K562 (cell line): Measurements from ENCODE around the gene C1QTNF5. TPM values are rescaled to one million over a fixed set of nuclear protein-coding genes. Genes with fewer than 3 reads are reported as not detected.

Source experiments
- ADNP ChIP-seq: fragments of 200-800 bp; sonication (Bioruptor generic); IDR thresholded peaks from 2 replicates; pipeline ENCODE4 v1.6.1; 2016; ENCODE audit warnings: missing genetic modification characterization, missing compliant biosample characterization
- CBX2 ChIP-seq: fragments of 200-600 bp; sonication (generic); IDR thresholded peaks from one replicate; pipeline ENCODE4 v1.6.1; 2012; ENCODE audit warnings: mild to moderate bottlenecking, low read length, inconsistent platforms; ENCODE audit not compliant: insufficient read depth, poor library complexity, severe bottlenecking
- CBX3 ChIP-seq, 2 experiments: IDR thresholded peaks; 1 replicate in 1 of 2; 2 replicates in 1 of 2; pipeline ENCODE4 v1.6.1; 2012; ENCODE audit warnings: inconsistent platforms in 2 of 2, low read length in 2 of 2, borderline replicate concordance in 1 of 2, control low read depth in 1 of 2
- NCOA1 ChIP-seq: fragments of 450-650 bp; IDR thresholded peaks from 2 replicates; pipeline ENCODE4 v1.6.1; 2016; ENCODE audit warnings: low read depth
- PYGO2 ChIP-seq: fragments of 450-650 bp; IDR thresholded peaks from 2 replicates; pipeline ENCODE4 v1.6.1; 2016; ENCODE audit warnings: mild to moderate bottlenecking, missing genetic modification characterization, moderate library complexity, missing compliant biosample characterization
- RB1 ChIP-seq: fragments of 450-650 bp; IDR thresholded peaks from 2 replicates; pipeline ENCODE4 v1.6.1; 2017; ENCODE audit warnings: low read depth, mild to moderate bottlenecking
- SMAD3 ChIP-seq: fragments of 450-650 bp; formaldehyde crosslinking; conservative IDR thresholded peaks from 2 replicates; pipeline ENCODE4 v1.4.0; 2020; ENCODE audit warnings: mild to moderate bottlenecking
- SP1 ChIP-seq: sonication (generic); formaldehyde crosslinking; IDR thresholded peaks from 2 replicates; pipeline ENCODE4 v1.8.1; 2022; ENCODE audit warnings: mild to moderate bottlenecking, missing genetic modification reagents
- ZNF212 ChIP-seq: fragments of 450-650 bp; formaldehyde crosslinking; IDR thresholded peaks from 2 replicates; pipeline ENCODE4 v1.4.0; 2020; ENCODE audit warnings: mild to moderate bottlenecking
- ZNF217 ChIP-seq: sonication (generic); formaldehyde crosslinking; IDR thresholded peaks from 2 replicates; pipeline ENCODE4 v1.8.0; 2022; ENCODE audit warnings: mild to moderate bottlenecking, missing genetic modification reagents
- polyA plus RNA-seq, 8 experiments: library from polyadenylated mRNA; depleted of rRNA in 4 of 8; stranded (reverse) in 5 of 8; unstranded in 3 of 8; fragments of >200 nt; fragmentation: Nextera tagmentation in 2 of 8; fragmentation: Illumina TruSeq in 1 of 8; extraction: Ambion mirVana in 2 of 8; extraction: Trizol in 1 of 8; gene quantifications; 2 replicates each; pipeline versions ENCODE4 v1.2.1 to v1.2.3, GENCODE V29; 2011 to 2014; ENCODE audit warnings: inconsistent platforms in 1 of 8, missing spikeins in 1 of 8
- total RNA-seq, 7 experiments: library from RNA; depleted of rRNA in 6 of 7; stranded (reverse); fragments of >200 nt in 6 of 7; fragmentation: Illumina TruSeq in 2 of 7; extraction: Trizol in 2 of 7; gene quantifications; 2 replicates each; pipeline versions ENCODE4 v1.2.1 to v1.2.3, GENCODE V29; 2011 to 2021; ENCODE audit warnings: low replicate concordance in 1 of 7
- TF ChIP-seq, protein P1 (sequence below), 2 experiments: fragments of 450-650 bp; IDR thresholded peaks; 2 replicates each; pipeline ENCODE4 v1.6.1; 2018; ENCODE audit warnings: mild to moderate bottlenecking in 2 of 2, low read depth in 1 of 2; ENCODE audit not compliant: partially characterized antibody in 2 of 2
- TF ChIP-seq, protein P2 (sequence below): IDR thresholded peaks from 2 replicates; pipeline ENCODE4 v1.6.1; 2016; ENCODE audit warnings: missing genetic modification characterization, missing compliant biosample characterization
- TF ChIP-seq, protein P3 (sequence below): IDR thresholded peaks from 3 replicates; pipeline ENCODE4 v1.6.1; 2011; ENCODE audit warnings: borderline replicate concordance, mild to moderate bottlenecking; ENCODE audit not compliant: insufficient read length, insufficient read depth
- TF ChIP-seq, protein P4 (sequence below): fragments of 250-450 bp; sonication (Bioruptor Pico); IDR thresholded peaks from 2 replicates; pipeline ENCODE4 v1.8.0; 2021; ENCODE audit warnings: mild to moderate bottlenecking, moderate library complexity
- TF ChIP-seq, protein P5 (sequence below): fragments of 250-450 bp; sonication (Bioruptor Pico); IDR thresholded peaks from 2 replicates; pipeline ENCODE4 v1.4.0; 2020; ENCODE audit warnings: mild to moderate bottlenecking

The C1QTNF5 gene
- total and polyA plus RNA-seq, 9 of the 15 experiments (the other 6 are each of a cell fraction or from before 2014, with no cell fraction given), result 0.07 to 0.76 (median 0.24) TPM; not detected in 1

DNA sequence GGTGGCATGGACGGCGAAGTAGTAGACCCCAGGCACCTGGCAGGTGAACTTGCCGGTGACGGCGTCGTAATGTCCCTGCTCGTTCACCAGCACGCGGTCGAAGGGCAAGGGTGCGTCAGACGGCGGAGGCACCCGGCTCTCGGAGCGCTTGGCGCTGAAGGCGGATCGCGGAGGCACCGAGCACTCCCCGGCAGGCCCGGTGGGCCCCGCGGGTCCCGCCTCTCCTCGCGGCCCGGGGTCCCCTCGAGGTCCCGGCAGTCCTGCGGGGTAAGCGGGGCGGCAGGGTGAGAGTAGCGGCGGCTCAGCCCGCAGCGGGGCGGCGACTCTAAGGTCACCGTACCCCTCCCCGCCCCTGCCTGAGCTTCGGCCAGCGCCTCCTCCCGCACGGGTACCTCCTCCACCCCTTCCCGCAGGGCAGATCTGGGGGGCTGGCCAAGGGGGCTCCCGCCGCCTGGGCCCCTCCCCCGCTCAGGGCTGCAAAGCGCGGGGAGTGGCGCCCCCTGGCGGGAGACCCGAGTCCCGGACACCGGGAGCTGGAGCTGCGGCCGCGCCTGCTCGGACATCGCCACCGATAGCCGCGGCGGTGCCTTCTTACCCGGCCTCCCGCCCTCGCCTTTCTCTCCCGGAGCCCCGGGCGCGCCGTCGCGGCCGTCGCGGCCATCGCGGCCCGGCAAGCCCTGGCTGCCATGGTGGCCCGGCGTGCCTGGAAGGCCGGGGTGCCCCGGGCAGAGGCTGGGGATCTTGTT is 921 bp downstream of the C1QTNF5 start (continued):
- TF ChIP-seq, protein P1, sequence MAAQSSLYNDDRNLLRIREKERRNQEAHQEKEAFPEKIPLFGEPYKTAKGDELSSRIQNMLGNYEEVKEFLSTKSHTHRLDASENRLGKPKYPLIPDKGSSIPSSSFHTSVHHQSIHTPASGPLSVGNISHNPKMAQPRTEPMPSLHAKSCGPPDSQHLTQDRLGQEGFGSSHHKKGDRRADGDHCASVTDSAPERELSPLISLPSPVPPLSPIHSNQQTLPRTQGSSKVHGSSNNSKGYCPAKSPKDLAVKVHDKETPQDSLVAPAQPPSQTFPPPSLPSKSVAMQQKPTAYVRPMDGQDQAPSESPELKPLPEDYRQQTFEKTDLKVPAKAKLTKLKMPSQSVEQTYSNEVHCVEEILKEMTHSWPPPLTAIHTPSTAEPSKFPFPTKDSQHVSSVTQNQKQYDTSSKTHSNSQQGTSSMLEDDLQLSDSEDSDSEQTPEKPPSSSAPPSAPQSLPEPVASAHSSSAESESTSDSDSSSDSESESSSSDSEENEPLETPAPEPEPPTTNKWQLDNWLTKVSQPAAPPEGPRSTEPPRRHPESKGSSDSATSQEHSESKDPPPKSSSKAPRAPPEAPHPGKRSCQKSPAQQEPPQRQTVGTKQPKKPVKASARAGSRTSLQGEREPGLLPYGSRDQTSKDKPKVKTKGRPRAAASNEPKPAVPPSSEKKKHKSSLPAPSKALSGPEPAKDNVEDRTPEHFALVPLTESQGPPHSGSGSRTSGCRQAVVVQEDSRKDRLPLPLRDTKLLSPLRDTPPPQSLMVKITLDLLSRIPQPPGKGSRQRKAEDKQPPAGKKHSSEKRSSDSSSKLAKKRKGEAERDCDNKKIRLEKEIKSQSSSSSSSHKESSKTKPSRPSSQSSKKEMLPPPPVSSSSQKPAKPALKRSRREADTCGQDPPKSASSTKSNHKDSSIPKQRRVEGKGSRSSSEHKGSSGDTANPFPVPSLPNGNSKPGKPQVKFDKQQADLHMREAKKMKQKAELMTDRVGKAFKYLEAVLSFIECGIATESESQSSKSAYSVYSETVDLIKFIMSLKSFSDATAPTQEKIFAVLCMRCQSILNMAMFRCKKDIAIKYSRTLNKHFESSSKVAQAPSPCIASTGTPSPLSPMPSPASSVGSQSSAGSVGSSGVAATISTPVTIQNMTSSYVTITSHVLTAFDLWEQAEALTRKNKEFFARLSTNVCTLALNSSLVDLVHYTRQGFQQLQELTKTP (IDR thresholded peaks at IDR 0.05; ENCODE audit: low read depth in 1 of 2, partially characterized antibody in 2 of 2), result no peak
- TF ChIP-seq CBX3 (IDR thresholded peaks at IDR 0.05; ENCODE audit: borderline replicate concordance in 1 of 2, low read length in 2 of 2), result no peak
- TF ChIP-seq, protein P2, sequence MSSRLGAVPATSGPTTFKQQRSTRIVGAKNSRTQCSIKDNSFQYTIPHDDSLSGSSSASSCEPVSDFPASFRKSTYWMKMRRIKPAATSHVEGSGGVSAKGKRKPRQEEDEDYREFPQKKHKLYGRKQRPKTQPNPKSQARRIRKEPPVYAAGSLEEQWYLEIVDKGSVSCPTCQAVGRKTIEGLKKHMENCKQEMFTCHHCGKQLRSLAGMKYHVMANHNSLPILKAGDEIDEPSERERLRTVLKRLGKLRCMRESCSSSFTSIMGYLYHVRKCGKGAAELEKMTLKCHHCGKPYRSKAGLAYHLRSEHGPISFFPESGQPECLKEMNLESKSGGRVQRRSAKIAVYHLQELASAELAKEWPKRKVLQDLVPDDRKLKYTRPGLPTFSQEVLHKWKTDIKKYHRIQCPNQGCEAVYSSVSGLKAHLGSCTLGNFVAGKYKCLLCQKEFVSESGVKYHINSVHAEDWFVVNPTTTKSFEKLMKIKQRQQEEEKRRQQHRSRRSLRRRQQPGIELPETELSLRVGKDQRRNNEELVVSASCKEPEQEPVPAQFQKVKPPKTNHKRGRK (tag), result no peak
- TF ChIP-seq, protein P3, sequence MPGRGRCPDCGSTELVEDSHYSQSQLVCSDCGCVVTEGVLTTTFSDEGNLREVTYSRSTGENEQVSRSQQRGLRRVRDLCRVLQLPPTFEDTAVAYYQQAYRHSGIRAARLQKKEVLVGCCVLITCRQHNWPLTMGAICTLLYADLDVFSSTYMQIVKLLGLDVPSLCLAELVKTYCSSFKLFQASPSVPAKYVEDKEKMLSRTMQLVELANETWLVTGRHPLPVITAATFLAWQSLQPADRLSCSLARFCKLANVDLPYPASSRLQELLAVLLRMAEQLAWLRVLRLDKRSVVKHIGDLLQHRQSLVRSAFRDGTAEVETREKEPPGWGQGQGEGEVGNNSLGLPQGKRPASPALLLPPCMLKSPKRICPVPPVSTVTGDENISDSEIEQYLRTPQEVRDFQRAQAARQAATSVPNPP, result no peak
- no peak for TF ChIP-seq ZNF217
- TF ChIP-seq, protein P4, sequence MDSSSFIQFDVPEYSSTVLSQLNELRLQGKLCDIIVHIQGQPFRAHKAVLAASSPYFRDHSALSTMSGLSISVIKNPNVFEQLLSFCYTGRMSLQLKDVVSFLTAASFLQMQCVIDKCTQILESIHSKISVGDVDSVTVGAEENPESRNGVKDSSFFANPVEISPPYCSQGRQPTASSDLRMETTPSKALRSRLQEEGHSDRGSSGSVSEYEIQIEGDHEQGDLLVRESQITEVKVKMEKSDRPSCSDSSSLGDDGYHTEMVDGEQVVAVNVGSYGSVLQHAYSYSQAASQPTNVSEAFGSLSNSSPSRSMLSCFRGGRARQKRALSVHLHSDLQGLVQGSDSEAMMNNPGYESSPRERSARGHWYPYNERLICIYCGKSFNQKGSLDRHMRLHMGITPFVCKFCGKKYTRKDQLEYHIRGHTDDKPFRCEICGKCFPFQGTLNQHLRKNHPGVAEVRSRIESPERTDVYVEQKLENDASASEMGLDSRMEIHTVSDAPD, result no peak
- peak; percentile 95 for TF ChIP-seq RB1
- TF ChIP-seq, protein P5, sequence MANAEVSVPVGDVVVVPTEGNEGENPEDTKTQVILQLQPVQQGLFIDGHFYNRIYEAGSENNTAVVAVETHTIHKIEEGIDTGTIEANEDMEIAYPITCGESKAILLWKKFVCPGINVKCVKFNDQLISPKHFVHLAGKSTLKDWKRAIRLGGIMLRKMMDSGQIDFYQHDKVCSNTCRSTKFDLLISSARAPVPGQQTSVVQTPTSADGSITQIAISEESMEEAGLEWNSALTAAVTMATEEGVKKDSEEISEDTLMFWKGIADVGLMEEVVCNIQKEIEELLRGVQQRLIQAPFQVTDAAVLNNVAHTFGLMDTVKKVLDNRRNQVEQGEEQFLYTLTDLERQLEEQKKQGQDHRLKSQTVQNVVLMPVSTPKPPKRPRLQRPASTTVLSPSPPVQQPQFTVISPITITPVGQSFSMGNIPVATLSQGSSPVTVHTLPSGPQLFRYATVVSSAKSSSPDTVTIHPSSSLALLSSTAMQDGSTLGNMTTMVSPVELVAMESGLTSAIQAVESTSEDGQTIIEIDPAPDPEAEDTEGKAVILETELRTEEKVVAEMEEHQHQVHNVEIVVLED (CRISPR knock-in tag), result no peak
- TF ChIP-seq CBX2, result no peak
- no peak for TF ChIP-seq ZNF212 (CRISPR knock-in tag)
- 0 out of 2 replicates have a peak, but pooled peaks have one; percentile 38 for TF ChIP-seq SP1 (CRISPR knock-in tag)
- TF ChIP-seq PYGO2 (tag), result no peak
- no peak for TF ChIP-seq SMAD3 (CRISPR knock-in tag)
- TF ChIP-seq NCOA1, result no peak
- TF ChIP-seq ADNP (tag), result no peak
